EL (cell line): ENCODE results near the gene FBXO7.
A peak's percentile ranks its signal among the peaks of the same experiment; 100 is the strongest.

Experiments
- DNase-seq: peaks from one replicate; pipeline ENCODE4 v3.0.0-alpha.2; 2016

The FBXO7 gene

GRCh38 chr22:32492111-32492510, 17.5 kb downstream of the FBXO7 start:
- no peak for DNase-seq

- DNase-seq, result no peak
Observed at GRCh38 chr22:32493551-32493950, 18.9 kb downstream of the FBXO7 start.

- DNase-seq, result no peak
Observed at GRCh38 chr22:32494971-32495370, 20.4 kb downstream of the FBXO7 start.

GRCh38 chr22:32499666-32500065, 25.1 kb downstream of the FBXO7 start:
- no peak for DNase-seq

GRCh38 chr22:32501836-32502752, 27.5 kb downstream of the FBXO7 start:
- no peak for DNase-seq

- no peak for DNase-seq
Observed at GRCh38 chr22:32509045-32509444, 34.4 kb downstream of the FBXO7 start.

GRCh38 chr22:32511274-32511673, 36.7 kb downstream of the FBXO7 start:
- no peak for DNase-seq

DNA sequence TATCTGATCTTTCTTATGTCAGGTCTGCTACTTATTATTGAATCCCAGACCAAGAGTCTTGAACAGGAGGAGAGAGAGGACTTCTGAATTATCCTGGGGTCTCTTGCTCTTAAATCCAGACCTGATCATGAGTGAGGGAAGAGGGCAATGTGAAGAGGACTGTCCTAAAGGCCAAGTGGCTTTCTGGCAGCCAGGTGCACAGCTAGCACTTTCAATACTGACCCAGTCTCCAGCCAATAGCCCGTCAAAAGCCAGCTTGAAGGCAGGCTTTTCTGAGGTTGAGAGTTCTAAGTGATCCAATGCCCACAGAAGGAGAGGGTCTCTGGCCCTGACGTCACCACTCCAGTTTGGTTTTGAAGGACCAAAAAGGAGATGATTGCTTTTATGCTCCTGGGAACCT, 37.2 kb downstream of the FBXO7 start:
- DNase-seq, result no peak

GRCh38 chr22:32512267-32512982, 37.8 kb downstream of the FBXO7 start:
- no peak for DNase-seq

- DNase-seq, result no peak
Observed at GRCh38 chr22:32515084-32515483, 40.5 kb downstream of the FBXO7 start.

DNA sequence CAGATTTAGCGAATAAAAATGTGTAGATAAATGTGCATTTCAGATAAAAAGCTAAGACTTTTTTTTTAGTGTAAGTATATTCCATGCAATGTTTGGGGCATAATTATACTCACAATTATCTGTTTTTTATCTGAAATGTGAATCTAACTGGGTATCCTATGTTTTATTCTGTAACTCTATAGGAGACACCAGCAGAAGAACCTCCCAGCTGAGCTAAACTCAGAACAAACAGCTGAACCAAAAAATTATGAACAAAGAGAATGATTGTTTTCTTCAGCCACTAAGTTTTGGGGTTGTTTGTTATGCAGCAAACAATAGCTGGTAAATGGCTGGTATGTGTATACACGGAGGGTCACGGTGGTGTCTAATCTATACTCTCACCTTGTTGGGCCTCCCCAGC, 42.9 kb downstream of the FBXO7 start:
- no peak for DNase-seq

DNA sequence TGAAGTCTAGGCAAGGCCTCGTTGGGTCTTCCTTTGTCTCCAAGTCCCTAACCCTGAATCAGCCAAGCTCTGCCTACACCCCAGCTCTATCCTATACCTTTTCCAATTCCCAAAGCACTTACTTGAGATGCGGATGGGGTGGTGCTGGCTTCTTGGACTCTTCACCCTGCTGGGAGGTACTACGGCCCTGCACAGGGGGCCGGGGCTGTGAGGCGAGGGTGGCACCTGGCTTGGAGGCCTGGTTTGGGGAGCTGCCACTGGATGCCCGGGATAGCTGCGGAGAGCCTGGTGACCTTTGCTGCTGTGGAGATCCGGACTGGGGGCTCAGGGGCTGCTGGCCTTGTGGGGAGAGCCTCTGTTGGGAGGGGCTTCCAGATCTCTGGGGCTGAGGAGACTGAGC, 43.3 kb downstream of the FBXO7 start:
- DNase-seq, result no peak

DNA sequence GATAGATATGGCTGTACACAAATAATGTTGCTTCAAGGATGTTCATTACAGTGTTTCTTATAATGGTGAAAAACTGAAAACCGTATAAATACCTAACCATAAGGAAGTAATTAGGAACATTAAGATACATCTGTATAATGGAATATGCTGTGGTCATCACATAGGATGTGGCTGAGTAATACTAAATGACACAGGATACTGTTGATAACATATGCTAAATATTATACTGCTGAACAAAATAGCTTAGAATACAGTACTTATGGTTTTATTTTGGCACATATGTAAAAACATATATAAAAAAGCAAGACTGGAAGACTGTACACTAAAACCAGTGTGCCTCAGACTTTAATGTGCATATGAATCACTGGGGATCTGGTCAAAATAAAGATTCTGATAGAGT, 43.8 kb downstream of the FBXO7 start:
- no peak for DNase-seq

DNA sequence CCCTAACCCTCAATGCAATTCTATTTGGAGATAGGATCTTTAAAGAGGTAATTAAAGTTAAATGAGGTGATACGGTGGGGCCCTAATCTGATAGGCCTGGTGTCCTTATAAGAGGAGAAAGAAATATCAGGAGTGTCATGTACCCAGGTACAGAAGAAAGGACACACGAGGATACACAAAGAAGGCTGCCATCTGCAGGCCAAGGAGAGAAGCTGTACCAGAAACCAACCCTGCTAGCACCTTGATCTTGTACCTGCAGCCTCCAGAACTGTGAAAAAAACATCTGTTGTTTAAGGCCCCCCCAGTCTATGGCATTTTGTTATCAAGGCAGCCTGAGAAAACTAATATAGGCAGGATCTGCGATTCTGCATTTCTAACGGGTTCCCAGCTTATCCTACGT, 44.2 kb downstream of the FBXO7 start:
- no peak for DNase-seq

DNA sequence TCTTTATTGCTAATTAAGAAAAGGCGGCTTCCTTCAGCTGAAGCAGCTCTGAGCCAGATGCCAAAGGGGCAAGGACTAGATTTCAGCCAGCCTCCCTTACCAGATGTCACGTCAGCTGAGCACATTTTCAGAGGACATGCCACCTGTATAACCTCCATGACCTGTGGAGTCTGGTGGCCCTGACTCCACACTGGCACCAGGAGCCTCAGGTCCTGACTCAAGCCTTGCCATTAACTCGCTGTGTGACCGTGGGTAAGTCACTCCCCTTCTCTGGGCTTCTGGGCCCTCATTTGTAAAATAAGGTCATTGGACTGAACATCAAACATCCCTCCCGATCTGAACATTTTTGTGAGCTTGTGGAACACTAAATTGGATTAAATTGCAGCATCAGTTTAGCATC, 46.0 kb downstream of the FBXO7 start:
- DNase-seq, result no peak

DNA sequence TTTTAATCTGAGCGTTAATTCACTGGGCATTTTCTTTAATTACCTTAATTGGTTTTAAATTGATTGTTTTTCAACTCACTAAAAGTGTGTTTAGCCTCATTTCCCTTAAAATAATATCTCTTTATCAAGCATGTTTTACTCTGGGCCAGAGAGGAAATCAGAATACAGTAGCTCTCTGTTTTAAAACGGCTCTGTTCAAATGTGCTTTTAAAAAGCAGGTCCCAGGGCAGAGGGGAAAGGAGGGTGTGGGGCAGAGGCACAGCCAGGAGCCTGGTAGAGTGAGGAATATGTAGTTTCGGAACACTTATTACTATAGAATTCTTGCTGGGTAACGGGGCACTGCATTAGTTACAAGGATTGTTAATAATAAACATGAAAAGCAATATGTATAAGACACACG, 47.6 kb downstream of the FBXO7 start:
- DNase-seq, result no peak

DNA sequence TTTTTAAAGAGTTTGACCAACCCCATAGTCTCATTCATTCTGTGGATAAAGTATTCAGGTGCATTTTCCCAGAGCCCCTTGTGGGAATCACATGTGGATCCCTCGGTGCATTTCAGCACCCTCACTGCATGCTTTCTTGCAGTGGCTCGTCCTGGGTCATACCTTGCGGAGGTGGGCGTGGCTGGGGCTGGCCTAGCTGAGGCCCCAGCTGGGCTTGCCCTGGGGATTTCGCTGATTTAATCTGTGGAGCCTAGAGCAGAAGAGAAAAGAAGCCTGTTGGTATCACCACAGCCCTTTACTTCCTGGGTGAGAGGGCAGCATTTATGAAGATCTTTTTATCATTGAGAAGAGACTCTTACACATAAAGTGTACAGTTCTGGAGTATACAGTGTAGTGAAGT, 53.1 kb downstream of the FBXO7 start:
- DNase-seq, result no peak

DNA sequence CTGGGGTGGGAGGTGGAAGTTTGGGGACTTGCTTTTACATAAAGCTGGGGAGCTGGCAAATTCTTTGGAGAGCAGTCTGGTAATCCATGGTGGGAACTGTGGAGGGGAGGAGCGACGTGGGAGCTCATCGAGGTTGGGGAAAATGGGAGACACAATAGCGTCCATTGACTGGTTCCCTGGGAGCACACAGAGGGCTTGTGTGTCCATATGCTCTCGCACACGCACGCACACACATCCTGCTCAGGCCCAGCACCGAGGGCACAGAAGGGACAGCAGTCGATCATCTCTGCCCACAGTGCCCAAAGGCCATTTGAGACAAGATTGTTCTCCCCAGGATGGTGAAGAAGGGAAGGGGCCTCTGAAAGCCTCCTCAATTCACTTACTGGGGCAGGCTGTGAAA, 53.7 kb downstream of the FBXO7 start:
- DNase-seq, result no peak

GRCh38 chr22:32528984-32529982, 54.7 kb downstream of the FBXO7 start:
- DNase-seq, result peak; percentile 84

GRCh38 chr22:32531228-32531627, 56.6 kb downstream of the FBXO7 start:
- DNase-seq, result no peak

- DNase-seq, result peak; percentile 96
Observed at GRCh38 chr22:32531931-32532819, 57.6 kb downstream of the FBXO7 start.

DNA sequence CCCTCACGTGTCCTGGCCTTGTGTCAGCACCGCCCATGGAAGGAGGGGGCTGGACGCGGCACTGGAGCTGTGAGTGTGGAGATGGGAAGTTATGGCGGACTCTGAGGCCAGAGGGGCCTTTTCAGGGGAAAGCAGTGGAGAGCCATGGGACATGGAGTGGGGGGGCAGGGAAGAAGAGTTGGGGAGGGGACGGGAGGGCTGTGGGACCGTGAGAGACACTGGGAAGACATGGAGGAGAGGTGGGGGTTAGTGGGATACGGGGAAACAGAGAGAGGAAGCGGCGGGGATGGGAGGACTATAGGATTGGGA, 58.2 kb downstream of the FBXO7 start:
- no peak for DNase-seq
